Activated CD4-positive, alpha-beta memory T cell treated with anti-CD3 and anti-CD28 coated beads for 36 hours (primary cell): ENCODE data around the gene LRP2. TPM values are rescaled to one million over a fixed set of nuclear protein-coding genes. Genes with fewer than 3 reads are reported as not detected.

Source experiments
- CTCF ChIA-PET: fragments of 350-600 bp; sonication (Branson Sonifier 250); formaldehyde crosslinking; loops from one replicate; lab custom pipeline; 2021; ENCODE audit warnings: antibody characterized with exemption, inconsistent platforms; lab: Charles Lee
- POLR2A ChIA-PET: fragments of 350-600 bp; sonication (Branson Sonifier 250); formaldehyde crosslinking; loops from one replicate; lab custom pipeline; 2021; ENCODE audit warnings: antibody characterized with exemption; lab: Charles Lee
- DNase-seq: peaks from one replicate; pipeline ENCODE4 v3.0.0-alpha.2; 2020
- H3K27ac Mint-ChIP-seq: one replicate; pipeline ENCODE4 v1.8.0; 2021; ENCODE audit warnings: mixed read lengths
- H3K27me3 Mint-ChIP-seq: one replicate; pipeline ENCODE4 v1.8.0; 2021; ENCODE audit warnings: mixed read lengths
- H3K36me3 Mint-ChIP-seq: one replicate; pipeline ENCODE4 v1.8.0; 2021; ENCODE audit warnings: mixed read lengths
- H3K4me1 Mint-ChIP-seq: one replicate; pipeline ENCODE4 v1.8.0; 2021; ENCODE audit warnings: low read depth, mixed read lengths
- H3K4me3 Mint-ChIP-seq: one replicate; pipeline ENCODE4 v1.8.0; 2021; ENCODE audit warnings: mild to moderate bottlenecking, mixed read lengths
- H3K9me3 Mint-ChIP-seq: one replicate; pipeline ENCODE4 v1.8.0; 2021; ENCODE audit warnings: mixed read lengths
- intact Hi-C: fragments of 100-400 bp; cut with micrococcal nuclease; formaldehyde crosslinking; loops from one replicate; pipeline ENCODE4 v1.15.1; 2023
- total RNA-seq, 2 experiments: library from RNA; stranded (reverse); gene quantifications; one replicate each; pipeline ENCODE4 v1.2.3, GENCODE V29; 2021

LRP2 gene
- total RNA-seq, 2 experiments from 2014 or later: 0.27 to 0.52 TPM

DNA sequence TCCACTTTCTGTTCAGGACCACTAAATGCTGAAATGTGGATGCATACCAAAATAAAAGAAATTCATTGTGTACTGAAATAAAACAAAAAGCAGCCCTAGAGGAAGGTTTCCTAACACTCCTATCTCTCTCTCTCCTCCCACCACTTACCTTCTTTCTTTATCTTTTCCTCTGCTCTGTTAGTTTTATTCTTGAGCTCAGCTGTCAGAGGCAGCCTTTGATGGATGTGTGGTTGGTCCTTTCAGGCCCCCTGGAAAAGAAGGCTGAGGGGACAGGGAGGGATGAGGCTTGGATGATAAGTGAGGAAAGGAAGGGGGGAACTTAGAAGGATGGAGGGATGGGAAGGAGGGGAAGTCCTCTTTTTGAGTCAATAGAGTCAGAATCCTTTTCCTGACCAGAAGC is 245.3 kb downstream of the LRP2 start:
- Mint-ChIP-seq H3K9me3 (no peaks in the 10 kb centered on the region), H3K4me1 (no peaks in the 10 kb centered on the region), H3K4me3 (no peak overlapping the region), H3K36me3 (peaks cover 1% of the 10 kb centered on the region), H3K27me3 (peaks cover 3% of the 10 kb centered on the region), H3K27ac (no peak overlapping the region)
- intact Hi-C loops: no loop called here
- ChIA-PET POLR2A (no interaction called here), CTCF (interaction anchor here (0.9 to 1.4 kb wide), 4 partner anchors 15 to 153 kb away, joined by 3 to 6 read pairs (median 4); no protein-coding TSS in a partner anchor)
- DNase-seq: no peak

GRCh38 chr2:169116327-169116726 is 246.0 kb downstream of the LRP2 start:
- Mint-ChIP-seq H3K4me1 (no peaks in the 10 kb centered on the region), H3K36me3 (no peaks in the 10 kb centered on the region), H3K27me3 (peaks cover 3% of the 10 kb centered on the region), H3K27ac (no peak overlapping the region), H3K4me3 (no peak overlapping the region), H3K9me3 (no peaks in the 10 kb centered on the region)
- DNase-seq: no peak
- ChIA-PET POLR2A (no interaction called here), CTCF (interaction anchor here (0.9 to 4.3 kb wide), 5 partner anchors 14 to 153 kb away, joined by 3 to 21 read pairs (median 3); no protein-coding TSS in a partner anchor)
- intact Hi-C loops: no loop called here

GRCh38 chr2:169114056-169114455 is 248.3 kb downstream of the LRP2 start:
- POLR2A ChIA-PET: no interaction called here
- Mint-ChIP-seq H3K27me3 (no peaks in the 10 kb centered on the region), H3K4me3 (no peak overlapping the region), H3K27ac (no peak overlapping the region), H3K4me1 (peaks cover 5% of the 10 kb centered on the region), H3K36me3 (no peaks in the 10 kb centered on the region), H3K9me3 (no peaks in the 10 kb centered on the region)
- intact Hi-C loops: no loop called here
- no peak for DNase-seq
- CTCF ChIA-PET: interaction anchor here (0.8 to 4.3 kb wide), 4 partner anchors 17 to 28 kb away, joined by 3 to 21 read pairs (median 4); no protein-coding TSS in a partner anchor

DNA sequence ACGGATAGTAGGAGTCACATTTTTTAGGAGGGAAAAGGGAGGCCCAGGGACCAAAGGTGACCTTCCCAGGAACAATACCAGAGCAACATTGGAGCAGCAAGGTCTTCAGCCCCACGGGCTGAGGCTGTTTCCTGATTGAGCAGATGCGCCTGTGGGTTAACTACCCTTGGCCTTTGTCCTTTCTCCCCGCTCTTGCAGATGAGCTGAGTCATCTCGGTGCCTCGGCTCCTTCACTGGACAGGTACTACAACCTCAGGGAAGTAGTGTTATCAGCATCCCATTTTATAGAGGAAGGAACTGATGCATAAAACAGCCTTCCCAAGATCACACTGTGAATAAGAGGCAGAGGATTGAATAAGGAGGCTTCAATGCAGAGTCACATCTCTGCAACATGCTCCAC is 249.5 kb downstream of the LRP2 start:
- no peak overlapping the region for H3K27ac Mint-ChIP-seq
- POLR2A ChIA-PET: no interaction called here
- DNase-seq: no peak
- no peaks in the 10 kb centered on the region for H3K36me3 Mint-ChIP-seq
- peaks cover 16% of the 10 kb centered on the region for H3K4me1 Mint-ChIP-seq
- CTCF ChIA-PET: interaction anchor here (1.0 to 6.3 kb wide), 4 partner anchors 17 to 285 kb away, joined by 3 to 161 read pairs (median 13); no protein-coding TSS in a partner anchor
- H3K9me3 Mint-ChIP-seq: no peaks in the 10 kb centered on the region
- intact Hi-C loops: no loop called here
- H3K27me3 Mint-ChIP-seq: no peaks in the 10 kb centered on the region
- H3K4me3 Mint-ChIP-seq: no peak overlapping the region

- intact Hi-C loops: loop anchor here (1.0 kb wide), 1 partner anchor 30 kb away; no protein-coding TSS in a partner anchor
- POLR2A ChIA-PET: interaction anchor here (0.5 kb wide), 1 partner anchor 468 kb away, joined by 3 read pairs; no protein-coding TSS in a partner anchor
These were observed 251.4 kb downstream of the LRP2 start for GRCh38 chr2:169110916-169111315.

GRCh38 chr2:169110419-169110818 is 251.9 kb downstream of the LRP2 start:
- DNase-seq: no peak
- H3K36me3 Mint-ChIP-seq: no peaks in the 10 kb centered on the region
- peaks cover 39% of the 10 kb centered on the region for H3K4me1 Mint-ChIP-seq
- H3K27ac Mint-ChIP-seq: no peak overlapping the region
- intact Hi-C loops: loop anchor here (1.0 kb wide), 1 partner anchor 31 kb away; no protein-coding TSS in a partner anchor
- ChIA-PET POLR2A (interaction anchor here (1.0 kb wide), 1 partner anchor 22 kb away, joined by 4 read pairs; no protein-coding TSS in a partner anchor), CTCF (interaction anchor here (0.7 to 6.7 kb wide), 28 partner anchors 8 to 287 kb away, joined by 3 to 161 read pairs (median 6); no protein-coding TSS in a partner anchor)
- no peaks in the 10 kb centered on the region for H3K27me3 Mint-ChIP-seq
- no peaks in the 10 kb centered on the region for H3K9me3 Mint-ChIP-seq
- no peak overlapping the region for H3K4me3 Mint-ChIP-seq

More at GRCh38 chr2:169110916-169111315, 251.4 kb downstream of the LRP2 start:
- Mint-ChIP-seq H3K36me3 (no peaks in the 10 kb centered on the region), H3K4me3 (no peak overlapping the region), H3K4me1 (peaks cover 34% of the 10 kb centered on the region), H3K9me3 (no peaks in the 10 kb centered on the region), H3K27ac (no peak overlapping the region), H3K27me3 (no peaks in the 10 kb centered on the region)
- CTCF ChIA-PET: interaction anchor here (0.7 to 6.7 kb wide), 16 partner anchors 8 to 287 kb away, joined by 3 to 161 read pairs (median 8); no protein-coding TSS in a partner anchor
- DNase-seq: no peak

GRCh38 chr2:169109502-169110409 is 252.6 kb downstream of the LRP2 start:
- H3K36me3 Mint-ChIP-seq: no peaks in the 10 kb centered on the region
- no peak overlapping the region for H3K27ac Mint-ChIP-seq
- intact Hi-C loops: loop anchor here (1.0 to 10.0 kb wide), 6 partner anchors 23 to 615 kb away; partner anchors contain the start of genes BBS5 and DHRS9
- H3K27me3 Mint-ChIP-seq: no peaks in the 10 kb centered on the region
- peaks cover 44% of the 10 kb centered on the region for H3K4me1 Mint-ChIP-seq
- POLR2A ChIA-PET: interaction anchor here (1.0 kb wide), 1 partner anchor 22 kb away, joined by 4 read pairs; no protein-coding TSS in a partner anchor
- DNase-seq: peak; percentile 82
- no peak overlapping the region for H3K4me3 Mint-ChIP-seq
- H3K9me3 Mint-ChIP-seq: no peaks in the 10 kb centered on the region
- CTCF ChIA-PET: interaction anchor here (0.7 to 6.7 kb wide), 33 partner anchors 9 to 288 kb away, joined by 3 to 161 read pairs (median 4); no protein-coding TSS in a partner anchor

DNA sequence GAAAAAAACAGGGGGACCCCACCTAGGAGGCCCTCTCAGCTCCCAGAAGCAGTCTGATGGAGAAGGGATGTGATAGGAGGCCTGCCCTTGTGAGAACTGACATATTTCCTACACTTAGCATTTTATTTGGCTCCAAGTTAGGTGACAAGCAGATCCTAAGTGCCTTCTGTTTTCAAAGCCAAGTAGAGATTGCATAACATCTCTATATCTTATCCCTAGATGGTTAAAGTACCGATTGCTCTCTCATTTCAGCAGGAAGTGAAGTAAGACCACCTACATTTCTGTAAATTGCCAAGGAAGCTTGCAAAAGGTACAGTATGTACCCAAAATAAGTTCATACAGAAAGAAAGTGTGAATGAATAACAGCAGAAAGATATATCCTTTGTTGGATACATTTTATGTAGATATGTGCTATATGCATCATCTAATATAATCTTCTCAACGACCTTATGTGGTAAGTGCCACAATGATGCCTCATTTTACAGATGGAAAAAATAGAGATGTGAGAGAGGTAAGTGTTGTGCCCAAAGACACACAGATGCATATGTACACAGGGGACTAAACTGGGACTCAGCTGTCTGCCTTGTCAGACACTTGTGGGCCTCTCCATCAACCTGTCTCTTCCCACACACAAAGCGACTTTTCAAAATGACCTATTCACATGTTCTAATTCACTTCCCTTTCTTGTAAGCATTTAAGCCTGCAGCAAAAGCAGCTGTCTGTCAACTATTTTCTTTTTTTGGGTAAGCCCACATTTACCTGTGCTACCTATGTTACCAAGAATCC is 254.0 kb downstream of the LRP2 start:
- DNase-seq: no peak
- Mint-ChIP-seq H3K27me3 (no peaks in the 10 kb centered on the region), H3K27ac (peak overlapping the region; percentile 44), H3K36me3 (no peaks in the 10 kb centered on the region), H3K9me3 (no peaks in the 10 kb centered on the region), H3K4me3 (no peak overlapping the region), H3K4me1 (peaks cover 51% of the 10 kb centered on the region)
- CTCF ChIA-PET: interaction anchor here (1.0 to 6.7 kb wide), 16 partner anchors 9 to 149 kb away, joined by 3 to 161 read pairs (median 8); no protein-coding TSS in a partner anchor
- POLR2A ChIA-PET: no interaction called here
- intact Hi-C loops: loop anchor here (10.0 kb wide), 2 partner anchors 367 to 613 kb away; partner anchors contain the start of gene BBS5

- no peak overlapping the region for H3K4me3 Mint-ChIP-seq
- intact Hi-C loops: loop anchor here (1.0 to 10.0 kb wide), 3 partner anchors 33 to 613 kb away; partner anchors contain the start of gene BBS5
- CTCF ChIA-PET: interaction anchor here (1.3 to 6.7 kb wide), 4 partner anchors 24 to 146 kb away, joined by 5 to 161 read pairs (median 82); no protein-coding TSS in a partner anchor
- POLR2A ChIA-PET: no interaction called here
- no peaks in the 10 kb centered on the region for H3K9me3 Mint-ChIP-seq
- H3K36me3 Mint-ChIP-seq: no peaks in the 10 kb centered on the region
- H3K27ac Mint-ChIP-seq: peak overlapping the region; percentile 44
- peaks cover 51% of the 10 kb centered on the region for H3K4me1 Mint-ChIP-seq
- H3K27me3 Mint-ChIP-seq: no peaks in the 10 kb centered on the region
- peak; percentile 32 for DNase-seq
These were observed 254.7 kb downstream of the LRP2 start for GRCh38 chr2:169107645-169108044.

DNA sequence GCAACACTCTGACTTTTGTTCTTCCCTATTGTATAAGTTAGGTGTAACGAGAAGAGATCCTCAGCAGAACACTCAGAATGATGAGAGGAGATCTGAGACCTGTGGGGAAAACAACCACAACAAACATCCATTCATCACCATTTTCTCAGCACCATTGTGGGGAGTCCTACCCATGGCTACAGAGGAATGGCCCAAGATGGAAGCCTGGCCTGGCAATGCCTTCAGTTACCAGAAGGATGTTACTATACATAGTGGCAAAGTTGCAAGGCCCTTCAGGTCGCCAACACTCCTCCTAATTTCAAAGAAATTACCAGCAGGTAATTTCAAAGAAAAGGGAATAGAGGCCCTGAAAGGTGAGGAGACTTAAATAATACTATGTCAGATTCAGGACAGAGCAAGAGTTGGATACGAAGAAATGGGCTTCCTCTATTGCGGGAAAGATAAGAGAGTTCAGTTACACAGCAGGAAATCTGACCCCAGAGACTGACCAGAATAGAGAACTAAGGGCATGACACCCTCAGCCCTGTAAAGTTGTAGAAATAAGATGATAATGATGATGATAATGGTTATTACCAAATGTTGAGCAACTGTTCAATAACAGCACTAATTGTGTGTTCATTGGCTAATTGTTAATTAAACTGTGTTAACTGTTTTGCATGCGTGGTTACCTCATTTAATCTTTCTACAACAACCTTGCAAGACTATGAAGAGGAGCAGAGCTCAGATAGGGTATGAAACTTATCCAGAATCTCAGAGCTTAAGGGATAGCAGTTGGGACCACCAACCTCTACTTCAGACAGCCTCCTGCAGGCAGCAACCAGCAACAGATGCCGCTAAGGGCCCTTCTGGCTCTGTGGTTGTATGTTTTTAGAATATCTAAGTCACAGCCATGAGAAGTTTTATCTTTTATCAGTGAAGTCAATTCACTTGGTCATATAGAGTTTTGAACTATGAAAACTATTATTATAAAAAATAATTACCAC is 255.5 kb downstream of the LRP2 start:
- no peak for DNase-seq
- Mint-ChIP-seq H3K4me3 (no peak overlapping the region), H3K4me1 (peaks cover 51% of the 10 kb centered on the region), H3K36me3 (no peaks in the 10 kb centered on the region), H3K27ac (no peak overlapping the region), H3K9me3 (no peaks in the 10 kb centered on the region), H3K27me3 (no peaks in the 10 kb centered on the region)
- CTCF ChIA-PET: interaction anchor here (0.6 to 6.7 kb wide), 6 partner anchors 24 to 925 kb away, joined by 3 to 161 read pairs (median 6); no protein-coding TSS in a partner anchor
- intact Hi-C loops: loop anchor here (1.0 to 10.0 kb wide), 3 partner anchors 33 to 612 kb away; partner anchors contain the start of gene BBS5
- POLR2A ChIA-PET: no interaction called here
